Muscle of leg (tissue), 11 donors: ENCODE results near the gene ABCG1. TPM values are rescaled to one million over a fixed set of nuclear protein-coding genes. Genes with fewer than 3 reads are reported as not detected.
A peak's percentile ranks its signal among the peaks of the same experiment; 100 is the strongest.

Experiments
- DNase-seq: peaks from one replicate; pipeline ENCODE4 v3.0.0; 2013
- H3K27ac ChIP-seq: one replicate; pipeline ENCODE4 v1.5.1; 2013; ENCODE audit warnings: mild to moderate bottlenecking, low read length, control low read depth
- H3K27me3 ChIP-seq: one replicate; pipeline ENCODE4 v1.6.1; 2013; ENCODE audit warnings: low read length; ENCODE audit not compliant: control insufficient read depth, insufficient read depth
- H3K36me3 ChIP-seq: one replicate; pipeline ENCODE4 v1.6.1; 2013; ENCODE audit warnings: low read length; ENCODE audit not compliant: control insufficient read depth, insufficient read depth
- H3K4me1 ChIP-seq: one replicate; pipeline ENCODE4 v1.6.1; 2013; ENCODE audit warnings: low read length; ENCODE audit not compliant: control insufficient read depth, insufficient read depth
- H3K4me3 ChIP-seq: one replicate; pipeline ENCODE4 v1.5.1; 2013; ENCODE audit warnings: low read length, control low read depth
- H3K9me3 ChIP-seq: replicated peaks from 2 replicates; pipeline ENCODE4 v1.6.1; 2013; ENCODE audit warnings: low read depth, low read length; ENCODE audit not compliant: control insufficient read depth
- WGBS: methylation state at CpG from one replicate; pipeline ENCODE4 v1.1.5; 2013; ENCODE audit warnings: missing lambda C conversion rate; ENCODE audit not compliant: insufficient coverage; 5-methylcytosine and 5-hydroxymethylcytosine counted together
- polyA plus RNA-seq, 8 donors: library from polyadenylated mRNA; unstranded; fragments of 120-200 nt; gene quantifications; one replicate each; pipeline versions ENCODE4 v1.2.1 to v1.2.3, GENCODE V29; 2013; ENCODE audit warnings: inconsistent platforms in 1 of 8, low replicate concordance in 1 of 8; ENCODE audit not compliant: insufficient read length in 8 of 8, insufficient read depth in 1 of 8
- total RNA-seq: library from RNA; stranded (reverse); fragments of 120-200 nt; gene quantifications from one replicate; pipeline ENCODE4 v1.2.4, GENCODE V29; 2013

ABCG1 gene
- total and polyA plus RNA-seq, 9 donors, result 4.9 to 9.1 (median 8.1) TPM

DNA sequence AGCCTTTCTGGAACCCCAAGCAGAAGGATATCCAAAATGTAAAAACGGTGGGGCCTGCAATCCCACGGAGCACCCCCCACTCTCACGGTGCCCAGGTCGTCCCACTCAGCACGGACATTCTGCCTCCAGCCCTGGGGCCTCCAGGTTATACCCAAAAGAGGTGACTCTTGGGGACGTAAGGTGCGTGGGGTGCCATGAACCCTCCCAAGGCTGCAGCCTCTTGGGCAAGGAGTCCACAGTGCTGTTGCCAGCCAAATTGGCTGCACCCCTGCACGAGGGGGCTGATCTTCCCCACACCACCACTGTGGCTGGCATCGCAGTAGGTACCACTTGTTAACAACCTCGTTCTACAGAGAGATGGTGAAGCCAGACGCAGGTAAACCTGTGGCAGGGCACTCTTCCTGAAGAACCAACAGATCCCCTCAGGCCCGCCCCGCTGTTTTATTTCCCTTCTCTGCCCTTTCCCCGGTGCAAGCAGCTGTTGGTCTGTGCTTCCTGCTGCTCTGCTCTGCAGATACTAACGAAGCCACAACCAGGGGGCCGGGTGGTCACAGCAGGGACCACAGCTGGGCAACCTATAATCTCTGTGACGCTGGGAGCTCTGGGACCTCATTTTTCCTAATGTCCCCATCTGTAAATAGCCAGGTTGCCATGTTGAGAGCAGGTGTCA lies 87.6 kb downstream of the ABCG1 start:
- DNase-seq, result no peak
- H3K27me3 ChIP-seq, result peaks cover 9% of the 10 kb centered on the region
- no peak overlapping the region for H3K27ac ChIP-seq
- H3K4me1 ChIP-seq, result peaks cover 45% of the 10 kb centered on the region
- no peaks in the 10 kb centered on the region for H3K36me3 ChIP-seq
- H3K4me3 ChIP-seq, result no peak overlapping the region
- WGBS, result 66% methylated on average over 15 of the region's 17 CpGs
- H3K9me3 ChIP-seq, result no peaks in the 10 kb centered on the region

DNA sequence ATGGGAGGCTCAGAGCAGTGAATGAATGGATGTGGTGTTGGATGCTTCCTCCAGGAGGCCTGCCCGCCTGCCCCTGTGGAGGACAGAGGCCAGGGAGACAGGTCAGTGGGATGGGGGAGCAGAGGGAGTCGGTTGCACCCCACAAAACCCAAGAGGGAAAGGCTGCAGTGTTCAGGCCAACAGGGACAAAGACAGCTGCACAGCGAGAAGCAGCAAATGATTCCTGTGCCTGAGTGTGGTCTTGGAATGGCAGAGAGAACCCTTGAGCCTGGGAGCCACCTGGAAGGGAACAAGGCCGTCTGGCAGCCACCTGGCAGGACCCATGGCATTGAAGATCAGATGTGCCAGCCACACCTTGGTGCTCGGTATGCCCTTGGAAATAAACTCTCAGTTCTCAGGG lies 88.2 kb downstream of the ABCG1 start:
- H3K9me3 ChIP-seq, result no peaks in the 10 kb centered on the region
- H3K4me3 ChIP-seq, result no peak overlapping the region
- 54% methylated on average over 4 of the region's 5 CpGs for WGBS
- H3K4me1 ChIP-seq, result peaks cover 44% of the 10 kb centered on the region
- no peak overlapping the region for H3K27ac ChIP-seq
- DNase-seq, result no peak
- H3K36me3 ChIP-seq, result no peaks in the 10 kb centered on the region
- peaks cover 9% of the 10 kb centered on the region for H3K27me3 ChIP-seq

GRCh38 chr21:42308161-42308913 lies 89.4 kb downstream of the ABCG1 start:
- peak; percentile 29 for DNase-seq
- no peak overlapping the region for H3K4me3 ChIP-seq
- peaks cover 47% of the 10 kb centered on the region for H3K4me1 ChIP-seq
- H3K27me3 ChIP-seq, result peaks cover 9% of the 10 kb centered on the region
- no peaks in the 10 kb centered on the region for H3K9me3 ChIP-seq
- no peak overlapping the region for H3K27ac ChIP-seq
- 79% methylated on average over 7 of the region's 17 CpGs for WGBS
- H3K36me3 ChIP-seq, result no peaks in the 10 kb centered on the region

DNA sequence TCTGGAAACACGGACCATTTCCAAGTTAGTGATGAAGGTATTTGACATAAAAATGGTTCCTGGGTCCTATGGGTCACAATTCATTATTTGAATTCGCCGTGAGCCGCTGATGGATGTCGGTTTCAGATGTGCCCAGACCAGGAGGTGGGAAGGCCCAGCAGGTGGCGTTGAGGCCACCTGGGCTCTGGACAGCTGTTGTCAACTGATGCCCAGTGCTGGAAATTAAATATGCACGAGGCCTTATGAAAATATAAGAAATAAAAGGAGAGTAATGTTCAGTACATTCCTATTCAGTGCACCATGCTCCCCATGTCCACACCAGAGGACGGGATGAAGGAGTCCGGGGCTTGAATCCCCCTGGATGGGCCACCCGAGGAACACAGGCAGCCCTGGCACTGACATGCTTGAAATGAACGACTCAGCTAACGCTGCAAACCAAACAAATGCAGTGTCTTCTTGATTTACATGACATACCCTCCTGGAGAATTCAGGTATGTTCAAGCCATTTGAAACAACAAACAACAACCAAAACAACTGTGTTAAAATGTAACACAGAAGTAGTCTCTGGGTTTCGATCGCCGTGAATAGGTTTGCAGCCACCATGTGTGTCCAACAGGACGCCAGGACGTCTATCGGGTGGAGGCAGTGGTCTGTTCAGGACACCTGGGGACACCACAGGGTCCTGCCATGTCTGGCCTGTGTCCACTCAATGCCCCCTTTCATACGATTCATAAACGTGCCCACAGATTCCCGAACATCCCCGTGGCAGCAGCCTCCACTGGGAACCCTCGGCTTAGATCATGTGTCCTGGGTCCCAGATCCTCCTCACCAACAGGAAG lies 90.2 kb downstream of the ABCG1 start:
- peaks cover 54% of the 10 kb centered on the region for H3K4me1 ChIP-seq
- peaks cover 9% of the 10 kb centered on the region for H3K27me3 ChIP-seq
- H3K4me3 ChIP-seq, result no peak overlapping the region
- DNase-seq, result no peak
- no peaks in the 10 kb centered on the region for H3K9me3 ChIP-seq
- H3K27ac ChIP-seq, result no peak overlapping the region
- no peaks in the 10 kb centered on the region for H3K36me3 ChIP-seq
- 66% methylated on average over 17 of the region's 23 CpGs for WGBS

- peak; percentile 57 for DNase-seq
- no peaks in the 10 kb centered on the region for H3K9me3 ChIP-seq
- H3K36me3 ChIP-seq, result no peaks in the 10 kb centered on the region
- 4% methylated on average over 12 of the region's 22 CpGs for WGBS
- no peak overlapping the region for H3K4me3 ChIP-seq
- no peak overlapping the region for H3K27ac ChIP-seq
- H3K27me3 ChIP-seq, result peaks cover 9% of the 10 kb centered on the region
- peaks cover 54% of the 10 kb centered on the region for H3K4me1 ChIP-seq
These were observed 90.8 kb downstream of the ABCG1 start for GRCh38 chr21:42309753-42310213.

GRCh38 chr21:42310411-42311001 lies 91.6 kb downstream of the ABCG1 start:
- DNase-seq, result peak; percentile 64
- H3K4me3 ChIP-seq, result no peak overlapping the region
- no peaks in the 10 kb centered on the region for H3K36me3 ChIP-seq
- no peaks in the 10 kb centered on the region for H3K9me3 ChIP-seq
- peaks cover 9% of the 10 kb centered on the region for H3K27me3 ChIP-seq
- WGBS, result 31% methylated on average over 10 of the region's 12 CpGs
- H3K4me1 ChIP-seq, result peaks cover 59% of the 10 kb centered on the region
- H3K27ac ChIP-seq, result no peak overlapping the region

DNA sequence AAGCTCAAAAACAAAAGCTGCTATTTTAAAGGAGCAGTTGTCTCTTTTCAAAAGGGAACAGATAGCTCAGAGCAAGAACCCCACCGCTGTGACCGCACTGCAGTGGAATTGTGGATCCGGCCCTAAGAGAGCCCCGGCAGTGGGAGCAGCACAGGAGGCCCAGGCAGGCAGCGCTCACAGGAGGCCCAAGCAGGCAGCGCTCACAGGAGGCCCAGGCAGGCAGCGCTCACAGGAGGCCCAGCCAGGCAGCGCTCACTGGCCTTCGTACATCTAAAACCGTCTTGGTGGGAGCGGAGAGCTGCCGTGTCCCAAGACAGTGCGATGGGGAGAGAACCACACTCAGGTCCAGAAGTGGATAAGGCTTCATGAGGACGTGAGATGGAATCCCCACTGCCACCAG lies 92.2 kb downstream of the ABCG1 start:
- Histone ChIP-seq H3K27me3 (peaks cover 9% of the 10 kb centered on the region), H3K9me3 (no peaks in the 10 kb centered on the region), H3K4me1 (peaks cover 61% of the 10 kb centered on the region), H3K27ac (no peak overlapping the region), H3K36me3 (no peaks in the 10 kb centered on the region), H3K4me3 (no peak overlapping the region)
- WGBS, result 75% methylated on average over 13 of the region's 14 CpGs
- no peak for DNase-seq

GRCh38 chr21:42311816-42312625 lies 93.1 kb downstream of the ABCG1 start:
- Histone ChIP-seq H3K4me3 (no peak overlapping the region), H3K9me3 (no peaks in the 10 kb centered on the region), H3K27ac (no peak overlapping the region), H3K36me3 (no peaks in the 10 kb centered on the region), H3K4me1 (peaks cover 57% of the 10 kb centered on the region), H3K27me3 (peaks cover 8% of the 10 kb centered on the region)
- 80% methylated on average over 19 of the region's 21 CpGs for WGBS
- DNase-seq, result no peak

DNA sequence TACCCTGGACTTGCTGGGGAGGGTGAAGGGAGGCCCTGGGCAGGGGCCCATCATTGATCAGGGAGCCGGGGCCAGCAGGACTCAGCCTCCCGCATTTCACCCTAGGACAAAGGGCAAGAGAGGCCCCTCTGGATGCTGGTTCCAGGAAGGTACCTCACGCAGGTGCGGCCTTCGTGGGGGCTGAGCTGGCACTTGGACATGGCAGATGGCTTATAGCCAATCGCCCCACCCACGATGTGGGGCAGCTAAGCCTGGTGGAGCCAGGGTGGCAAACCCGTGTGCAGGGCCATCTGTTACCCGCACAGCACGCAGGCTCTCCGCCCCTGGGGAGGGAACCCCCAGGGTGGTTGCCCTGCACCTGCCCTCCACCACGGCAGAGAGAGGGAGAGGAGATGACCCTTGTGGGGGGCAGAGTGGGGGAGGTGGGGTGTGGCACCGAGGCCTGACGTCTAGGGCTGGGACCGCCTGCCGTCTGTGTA lies 93.7 kb downstream of the ABCG1 start:
- 83% methylated on average over 15 of the region's 16 CpGs for WGBS
- no peak overlapping the region for H3K27ac ChIP-seq
- peaks cover 59% of the 10 kb centered on the region for H3K4me1 ChIP-seq
- no peak for DNase-seq
- H3K4me3 ChIP-seq, result no peak overlapping the region
- no peaks in the 10 kb centered on the region for H3K9me3 ChIP-seq
- no peaks in the 10 kb centered on the region for H3K36me3 ChIP-seq
- peaks cover 8% of the 10 kb centered on the region for H3K27me3 ChIP-seq
